Breast epithelium (tissue), 4 donors: ENCODE measurements around the gene KIF1A. TPM values are rescaled to one million over a fixed set of nuclear protein-coding genes. Genes with fewer than 3 reads are reported as not detected.

Experiments used
- DNase-seq, 2 donors: peaks; one replicate each; pipeline ENCODE4 v3.0.0-alpha.2; 2019; ENCODE audit warnings: low spot score in 2 of 2
- H3K27ac ChIP-seq, 2 donors: fragments of 200-600 bp; sonication (generic) in 1 of 2; one replicate each; pipeline ENCODE4 v1.5.1; 2016 to 2019; ENCODE audit warnings: mild to moderate bottlenecking in 1 of 2
- H3K27me3 ChIP-seq, 2 donors: fragments of 200-600 bp; sonication (generic) in 1 of 2; one replicate each; pipeline versions ENCODE4 v1.5.1 to v1.6.0; 2017 to 2019; ENCODE audit warnings: control low read depth in 1 of 2, mild to moderate bottlenecking in 1 of 2
- H3K36me3 ChIP-seq: fragments of 200-600 bp; one replicate; pipeline ENCODE4 v1.5.1; 2019
- H3K4me1 ChIP-seq, 2 donors: fragments of 200-600 bp; sonication (generic); one replicate each; pipeline ENCODE4 v1.5.1; 2016 to 2019; ENCODE audit warnings: control low read depth in 1 of 2
- H3K4me3 ChIP-seq, 3 donors: fragments of 200-600 bp; sonication (generic); 1 replicate in 2 of 3; 2 replicates in 1 of 3; pipeline ENCODE4 v1.5.1; 2016 to 2019; ENCODE audit warnings: mild to moderate bottlenecking in 3 of 3, moderate library complexity in 2 of 3
- H3K9me3 ChIP-seq, 2 donors: fragments of 200-600 bp; sonication (generic) in 1 of 2; one replicate each; pipeline ENCODE4 v1.5.1; 2016 to 2019; ENCODE audit warnings: control low read depth in 1 of 2
- POLR2A ChIP-seq: fragments of 450-650 bp; IDR thresholded peaks from one replicate; pipeline ENCODE4 v1.6.1; 2016; ENCODE audit warnings: antibody characterized with exemption, mild to moderate bottlenecking, moderate library complexity
- POLR2AphosphoS5 ChIP-seq, 3 donors: sonication (generic); formaldehyde crosslinking; IDR thresholded peaks; one replicate each; pipeline ENCODE4 v1.6.1; 2017; ENCODE audit warnings: antibody characterized with exemption in 3 of 3
- intact Hi-C: fragments of 100-400 bp; cut with DNase I; formaldehyde crosslinking; loops from one replicate; pipeline ENCODE4 v1.15.1; 2023; ENCODE audit warnings: low total_unique reads
- total RNA-seq, 3 donors: library from RNA; depleted of rRNA; stranded (reverse); fragments of >200 nt; gene quantifications; one replicate each; pipeline ENCODE4 v1.1.0, GENCODE V29; 2016
- TF ChIP-seq, protein P1 (sequence below), 3 donors: fragments of 450-650 bp; IDR thresholded peaks; one replicate each; pipeline ENCODE4 v1.5.1; 2016 to 2017; ENCODE audit warnings: antibody characterized with exemption in 3 of 3, mild to moderate bottlenecking in 3 of 3, moderate library complexity in 3 of 3

Gene KIF1A
- total RNA-seq, 3 donors from 2014 or later = under 0.01 to 0.29 TPM; not detected in 1

DNA sequence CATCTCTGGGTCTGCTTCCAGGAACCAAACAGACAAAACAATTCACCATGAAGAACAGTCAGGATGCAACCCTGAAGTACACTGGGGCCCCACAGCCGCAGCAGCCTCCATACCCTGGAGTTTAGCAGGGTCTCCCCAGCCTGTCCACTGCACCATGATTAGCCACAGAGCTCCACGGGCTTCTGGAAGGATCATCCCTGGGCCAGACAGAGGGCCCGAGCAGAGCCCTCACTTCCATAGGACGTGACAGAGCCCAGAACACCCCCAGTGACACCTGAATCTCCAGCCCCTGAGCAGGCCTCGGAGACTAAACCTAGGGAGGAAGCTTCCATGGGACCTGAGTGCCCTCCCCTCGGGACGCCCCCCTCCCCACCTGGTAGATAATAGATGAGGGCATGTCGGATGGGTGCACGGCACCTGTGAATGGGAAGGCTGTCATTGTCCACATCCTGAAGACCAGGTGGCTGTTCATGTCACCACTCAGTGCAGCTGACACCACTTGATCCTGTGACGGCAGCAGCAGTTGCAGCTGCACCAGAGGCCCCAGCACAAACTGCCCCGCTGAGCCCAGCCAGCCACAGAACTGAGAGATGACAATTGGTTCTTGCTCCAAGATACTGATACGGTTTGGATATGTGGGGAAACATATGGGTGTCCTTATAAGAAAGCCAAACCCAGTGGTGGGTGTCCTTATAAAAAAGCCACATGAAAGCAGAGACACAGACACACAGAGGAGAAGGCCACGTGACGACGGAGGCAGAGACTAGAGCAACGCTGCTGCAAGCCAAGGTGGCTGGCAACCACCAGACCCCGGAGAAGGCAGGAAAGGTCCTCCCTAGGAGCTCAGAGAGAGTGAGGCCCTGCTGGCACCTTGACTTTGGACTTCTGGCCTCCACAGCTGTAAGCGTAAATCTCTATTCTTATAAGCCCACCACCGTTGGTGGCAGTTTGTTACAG is 23.2 kb downstream of the KIF1A start:
- TF ChIP-seq, protein P1, sequence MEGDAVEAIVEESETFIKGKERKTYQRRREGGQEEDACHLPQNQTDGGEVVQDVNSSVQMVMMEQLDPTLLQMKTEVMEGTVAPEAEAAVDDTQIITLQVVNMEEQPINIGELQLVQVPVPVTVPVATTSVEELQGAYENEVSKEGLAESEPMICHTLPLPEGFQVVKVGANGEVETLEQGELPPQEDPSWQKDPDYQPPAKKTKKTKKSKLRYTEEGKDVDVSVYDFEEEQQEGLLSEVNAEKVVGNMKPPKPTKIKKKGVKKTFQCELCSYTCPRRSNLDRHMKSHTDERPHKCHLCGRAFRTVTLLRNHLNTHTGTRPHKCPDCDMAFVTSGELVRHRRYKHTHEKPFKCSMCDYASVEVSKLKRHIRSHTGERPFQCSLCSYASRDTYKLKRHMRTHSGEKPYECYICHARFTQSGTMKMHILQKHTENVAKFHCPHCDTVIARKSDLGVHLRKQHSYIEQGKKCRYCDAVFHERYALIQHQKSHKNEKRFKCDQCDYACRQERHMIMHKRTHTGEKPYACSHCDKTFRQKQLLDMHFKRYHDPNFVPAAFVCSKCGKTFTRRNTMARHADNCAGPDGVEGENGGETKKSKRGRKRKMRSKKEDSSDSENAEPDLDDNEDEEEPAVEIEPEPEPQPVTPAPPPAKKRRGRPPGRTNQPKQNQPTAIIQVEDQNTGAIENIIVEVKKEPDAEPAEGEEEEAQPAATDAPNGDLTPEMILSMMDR (IDR thresholded peaks at IDR 0.05) = no peak
- no peak for TF ChIP-seq POLR2A
- TF ChIP-seq POLR2AphosphoS5 (IDR thresholded peaks at IDR 0.05) = no peak
- no peak overlapping the region for H3K27ac ChIP-seq
- peaks cover 0 to 33% of the 10 kb centered on the region in 2 donors for H3K27me3 ChIP-seq
- intact Hi-C loops = no loop called here
- no peak for DNase-seq
- H3K4me3 ChIP-seq = no peak overlapping the region
- H3K36me3 ChIP-seq = no peaks in the 10 kb centered on the region
- H3K4me1 ChIP-seq = no peaks in the 10 kb centered on the region
- no peaks in the 10 kb centered on the region for H3K9me3 ChIP-seq

DNA sequence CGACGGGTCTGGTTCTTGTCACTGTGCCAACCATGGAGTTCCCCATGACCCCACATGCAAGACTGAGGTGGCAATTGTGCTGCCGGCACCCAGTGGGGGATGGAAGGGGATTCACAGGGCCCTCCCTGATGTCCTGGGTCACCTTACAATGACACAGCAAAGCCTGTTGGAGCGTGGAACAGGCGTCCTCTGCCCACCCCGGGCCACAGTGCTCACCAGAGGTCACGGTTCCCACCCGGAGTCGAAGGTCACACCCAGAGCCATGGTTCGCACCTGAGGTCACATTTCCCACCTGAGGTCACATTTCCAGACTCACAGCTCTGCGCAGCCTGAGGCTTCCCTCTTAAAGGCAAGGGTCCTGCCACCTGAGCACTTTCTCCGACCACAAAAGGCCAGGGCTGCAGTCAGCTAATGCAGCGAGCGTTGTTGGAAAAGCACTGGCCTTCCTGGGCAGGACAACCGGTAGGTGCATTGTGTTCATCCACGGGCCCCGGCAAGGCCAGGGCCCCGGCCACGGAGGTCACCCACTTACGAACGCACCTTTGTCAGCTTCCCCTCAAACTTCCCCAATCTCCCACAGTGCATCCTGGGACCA is 24.0 kb downstream of the KIF1A start:
- peaks cover 0 to 33% of the 10 kb centered on the region in 2 donors for H3K27me3 ChIP-seq
- DNase-seq = no peak
- H3K36me3 ChIP-seq = no peaks in the 10 kb centered on the region
- H3K9me3 ChIP-seq = no peaks in the 10 kb centered on the region
- H3K4me3 ChIP-seq = no peak overlapping the region
- TF ChIP-seq, protein P1 (IDR thresholded peaks at IDR 0.05) = no peak
- no peak for TF ChIP-seq POLR2AphosphoS5 (IDR thresholded peaks at IDR 0.05)
- no peak for TF ChIP-seq POLR2A
- H3K27ac ChIP-seq = no peak overlapping the region
- intact Hi-C loops = no loop called here
- H3K4me1 ChIP-seq = no peaks in the 10 kb centered on the region

DNA sequence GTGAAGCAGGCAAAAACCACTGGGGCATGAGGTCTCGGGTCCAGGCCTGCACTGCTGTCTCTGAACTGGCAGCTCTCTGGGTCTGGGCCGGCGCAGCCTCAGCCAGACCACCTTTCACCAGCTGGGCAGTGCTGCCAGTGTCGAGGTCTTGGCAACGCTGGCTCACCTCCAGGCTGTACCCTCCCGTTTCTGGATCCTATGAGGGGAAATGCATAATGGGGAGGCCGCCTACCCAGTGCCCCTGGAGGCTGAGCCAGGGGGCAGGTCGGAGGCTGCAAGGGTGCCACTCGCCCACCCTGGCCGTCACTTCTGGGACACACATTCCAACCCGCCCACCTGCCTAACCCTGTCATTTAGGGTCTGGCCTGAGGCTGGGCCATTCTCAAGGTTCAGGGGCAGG is 24.6 kb downstream of the KIF1A start:
- TF ChIP-seq POLR2A = no peak
- TF ChIP-seq, protein P1 (IDR thresholded peaks at IDR 0.05) = no peak
- no peak for TF ChIP-seq POLR2AphosphoS5 (IDR thresholded peaks at IDR 0.05)
- Histone ChIP-seq H3K27me3 (peaks cover 0 to 33% of the 10 kb centered on the region in 2 donors), H3K27ac (no peak overlapping the region), H3K36me3 (no peaks in the 10 kb centered on the region), H3K9me3 (no peaks in the 10 kb centered on the region), H3K4me3 (no peak overlapping the region), H3K4me1 (no peaks in the 10 kb centered on the region)
- intact Hi-C loops = no loop called here
- no peak for DNase-seq

DNA sequence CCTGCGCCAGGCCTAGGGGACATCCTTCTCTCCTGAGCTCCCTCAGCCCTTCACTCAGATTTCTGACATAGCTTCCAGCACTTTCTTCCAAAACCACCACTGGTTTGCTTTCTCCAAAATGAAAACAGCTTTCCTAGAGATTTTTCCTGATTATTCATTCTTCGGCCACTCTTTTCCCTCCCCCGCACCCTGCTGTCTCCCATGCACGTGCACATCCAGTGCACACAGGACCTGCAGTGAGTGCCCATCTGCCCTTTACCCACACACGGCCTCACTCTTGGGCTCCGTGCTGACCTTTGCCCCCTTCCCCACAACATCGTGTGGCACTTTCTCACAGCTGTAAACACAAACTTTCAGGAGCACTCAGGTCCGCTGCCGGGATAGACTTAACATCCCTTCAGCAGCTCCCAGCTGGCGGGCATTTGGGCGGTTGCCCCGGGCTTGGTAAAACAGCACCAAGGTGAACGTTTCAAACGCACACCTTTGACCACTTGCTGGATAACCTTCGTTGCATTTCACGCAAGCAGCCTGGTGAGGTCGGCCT is 25.8 kb downstream of the KIF1A start:
- no peaks in the 10 kb centered on the region for H3K9me3 ChIP-seq
- H3K4me1 ChIP-seq = no peaks in the 10 kb centered on the region
- intact Hi-C loops = no loop called here
- no peaks in the 10 kb centered on the region for H3K36me3 ChIP-seq
- no peak overlapping the region for H3K27ac ChIP-seq
- TF ChIP-seq, protein P1 (IDR thresholded peaks at IDR 0.05) = no peak
- TF ChIP-seq POLR2A (no peak), POLR2AphosphoS5 (IDR thresholded peaks at IDR 0.05) (no peak)
- H3K4me3 ChIP-seq = no peak overlapping the region
- DNase-seq = no peak
- H3K27me3 ChIP-seq = peaks cover 0 to 31% of the 10 kb centered on the region in 2 donors
